Left hindlimb (tissue), 1 donor: ENCODE measurements around the gene CBS.
"Not testable (repeated sequence)": the region's sequence is repeated elsewhere in the genome, so short reads cannot be mapped to it uniquely, and the experiment has no call there.

Experiments
- DNase-seq: peaks from one replicate; pipeline ENCODE4 v3.0.0-alpha.2; 2018

Gene CBS

GRCh38 chr21:43066690-43067089 lies 8.9 kb downstream of the CBS start:
- not testable (repeated sequence) for DNase-seq

- DNase-seq: not testable (repeated sequence)
Measured at GRCh38 chr21:43065991-43066390, 9.6 kb downstream of the CBS start.

- not testable (repeated sequence) for DNase-seq
Measured at GRCh38 chr21:43064265-43064917, 11.2 kb downstream of the CBS start.

- not testable (repeated sequence) for DNase-seq
Measured at GRCh38 chr21:43062955-43063664, 12.5 kb downstream of the CBS start.

GRCh38 chr21:43053112-43053511 lies 22.5 kb downstream of the CBS start:
- DNase-seq: not testable (repeated sequence)

- DNase-seq: not testable (repeated sequence)
Measured at GRCh38 chr21:43045876-43046821, 29.5 kb downstream of the CBS start.

GRCh38 chr21:43045165-43045875 lies 30.3 kb downstream of the CBS start:
- not testable (repeated sequence) for DNase-seq

- DNase-seq: not testable (repeated sequence)
Measured at GRCh38 chr21:43044547-43044946, 31.1 kb downstream of the CBS start.

- DNase-seq: not testable (repeated sequence)
Measured at GRCh38 chr21:43043291-43043690, 32.3 kb downstream of the CBS start.

- DNase-seq: not testable (repeated sequence)
Measured at GRCh38 chr21:43042169-43042568, 33.5 kb downstream of the CBS start.

GRCh38 chr21:43038659-43039044 lies 37.0 kb downstream of the CBS start:
- DNase-seq: not testable (repeated sequence)

GRCh38 chr21:43037918-43038658 lies 37.5 kb downstream of the CBS start:
- not testable (repeated sequence) for DNase-seq

GRCh38 chr21:43036889-43037288 lies 38.7 kb downstream of the CBS start:
- not testable (repeated sequence) for DNase-seq

GRCh38 chr21:43034826-43035225 lies 40.8 kb downstream of the CBS start:
- no peak for DNase-seq

- DNase-seq: no peak
Measured at GRCh38 chr21:43034101-43034500, 41.5 kb downstream of the CBS start.

GRCh38 chr21:43031121-43031619 lies 44.5 kb downstream of the CBS start:
- no peak for DNase-seq

- no peak for DNase-seq
Measured at GRCh38 chr21:43029785-43030184, 45.9 kb downstream of the CBS start.

GRCh38 chr21:43027846-43028731 lies 47.5 kb downstream of the CBS start:
- no peak for DNase-seq

GRCh38 chr21:43025636-43026180 lies 49.9 kb downstream of the CBS start:
- DNase-seq: no peak

GRCh38 chr21:43024439-43025136 lies 51.0 kb downstream of the CBS start:
- DNase-seq: no peak
